ENCODE results near the gene WFDC1.

The WFDC1 gene

DNA sequence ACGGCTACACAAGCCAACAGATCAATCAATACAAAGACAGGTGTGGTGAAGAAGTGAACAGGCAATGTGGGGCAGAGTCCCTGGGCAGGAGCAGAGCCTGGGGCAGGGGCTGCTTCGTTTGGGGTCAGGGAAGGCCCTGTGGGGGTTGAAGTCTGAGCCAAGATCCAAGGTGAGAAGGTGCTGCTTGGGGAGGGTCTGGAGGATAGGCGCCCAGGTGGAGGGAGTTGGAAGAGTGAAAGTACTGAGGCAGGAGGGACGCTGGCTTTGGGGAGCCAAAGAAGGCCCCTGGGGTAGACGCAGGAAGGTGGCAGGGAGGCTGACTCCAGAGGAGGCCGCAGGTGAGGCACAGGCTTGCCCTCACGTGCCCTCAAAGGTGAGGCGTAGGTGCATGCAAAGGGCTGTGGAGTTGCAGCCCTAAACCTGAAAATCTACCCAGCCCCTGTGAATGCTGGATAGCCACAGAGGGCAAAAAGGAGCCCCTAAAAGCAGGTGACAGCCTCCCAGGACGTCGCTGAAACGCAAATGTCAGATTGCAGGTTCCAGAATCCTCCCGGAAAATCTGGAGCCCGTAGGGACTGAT, 33.3 kb downstream of the WFDC1 start:
- no peak for DNase-seq (ENCODE audit: low read depth, low spot score)
- TF ChIP-seq SUZ12 (IDR thresholded peaks at IDR 0.05; ENCODE audit: extremely low read depth, insufficient read depth, insufficient read length) = no peak
- no peak for TF ChIP-seq ZNF274 (IDR thresholded peaks at IDR 0.05; ENCODE audit: low read depth, low read length)
- no peak for TF ChIP-seq YY1 (IDR thresholded peaks at IDR 0.05; ENCODE audit: insufficient read depth, insufficient read length)
- H3K9ac ChIP-seq (ENCODE audit: insufficient read length, low read depth) = no peak overlapping the region
- peaks cover 10% of the 10 kb centered on the region for H3K4me1 ChIP-seq (ENCODE audit: insufficient read depth, insufficient read length)
- H3K9me3 ChIP-seq (ENCODE audit: insufficient read depth, low read length) = no peaks in the 10 kb centered on the region
- no peaks in the 10 kb centered on the region for H3K36me3 ChIP-seq (ENCODE audit: insufficient read depth, insufficient read length, low read length)
- H3K27me3 ChIP-seq (ENCODE audit: insufficient read depth, insufficient read length) = no peaks in the 10 kb centered on the region
- H3K4me3 ChIP-seq (ENCODE audit: insufficient read length, low read depth) = no peak overlapping the region

DNA sequence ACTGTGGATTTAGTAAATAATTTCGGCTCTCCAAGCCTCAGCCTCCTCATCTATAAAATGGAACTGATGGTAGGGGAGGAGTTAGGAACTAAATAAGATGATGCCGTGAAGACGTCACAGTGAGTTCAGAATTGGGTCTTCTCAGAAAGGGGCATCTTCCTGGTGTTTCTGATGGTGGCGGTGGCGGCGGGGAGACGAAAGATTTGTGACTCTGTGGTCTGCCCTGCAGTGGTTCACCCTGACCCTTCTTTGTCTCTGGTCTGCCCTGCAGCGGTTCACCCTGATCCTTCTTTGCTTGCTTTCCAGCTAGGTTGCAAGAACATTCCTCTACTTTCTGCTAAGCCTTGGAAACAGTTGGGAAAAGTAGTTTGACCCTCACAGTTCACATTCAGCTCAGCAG, 34.3 kb downstream of the WFDC1 start:
- TF ChIP-seq ZNF274 (IDR thresholded peaks at IDR 0.05; ENCODE audit: low read depth, low read length) (no peak), YY1 (IDR thresholded peaks at IDR 0.05; ENCODE audit: insufficient read depth, insufficient read length) (no peak), SUZ12 (IDR thresholded peaks at IDR 0.05; ENCODE audit: extremely low read depth, insufficient read depth, insufficient read length) (no peak)
- no peaks in the 10 kb centered on the region for H3K27me3 ChIP-seq (ENCODE audit: insufficient read depth, insufficient read length)
- DNase-seq (ENCODE audit: low read depth, low spot score) = no peak
- no peak overlapping the region for H3K4me3 ChIP-seq (ENCODE audit: insufficient read length, low read depth)
- no peaks in the 10 kb centered on the region for H3K36me3 ChIP-seq (ENCODE audit: insufficient read depth, insufficient read length, low read length)
- H3K4me1 ChIP-seq (ENCODE audit: insufficient read depth, insufficient read length) = peaks cover 13% of the 10 kb centered on the region
- H3K9ac ChIP-seq (ENCODE audit: insufficient read length, low read depth) = no peak overlapping the region
- no peaks in the 10 kb centered on the region for H3K9me3 ChIP-seq (ENCODE audit: insufficient read depth, low read length)

DNA sequence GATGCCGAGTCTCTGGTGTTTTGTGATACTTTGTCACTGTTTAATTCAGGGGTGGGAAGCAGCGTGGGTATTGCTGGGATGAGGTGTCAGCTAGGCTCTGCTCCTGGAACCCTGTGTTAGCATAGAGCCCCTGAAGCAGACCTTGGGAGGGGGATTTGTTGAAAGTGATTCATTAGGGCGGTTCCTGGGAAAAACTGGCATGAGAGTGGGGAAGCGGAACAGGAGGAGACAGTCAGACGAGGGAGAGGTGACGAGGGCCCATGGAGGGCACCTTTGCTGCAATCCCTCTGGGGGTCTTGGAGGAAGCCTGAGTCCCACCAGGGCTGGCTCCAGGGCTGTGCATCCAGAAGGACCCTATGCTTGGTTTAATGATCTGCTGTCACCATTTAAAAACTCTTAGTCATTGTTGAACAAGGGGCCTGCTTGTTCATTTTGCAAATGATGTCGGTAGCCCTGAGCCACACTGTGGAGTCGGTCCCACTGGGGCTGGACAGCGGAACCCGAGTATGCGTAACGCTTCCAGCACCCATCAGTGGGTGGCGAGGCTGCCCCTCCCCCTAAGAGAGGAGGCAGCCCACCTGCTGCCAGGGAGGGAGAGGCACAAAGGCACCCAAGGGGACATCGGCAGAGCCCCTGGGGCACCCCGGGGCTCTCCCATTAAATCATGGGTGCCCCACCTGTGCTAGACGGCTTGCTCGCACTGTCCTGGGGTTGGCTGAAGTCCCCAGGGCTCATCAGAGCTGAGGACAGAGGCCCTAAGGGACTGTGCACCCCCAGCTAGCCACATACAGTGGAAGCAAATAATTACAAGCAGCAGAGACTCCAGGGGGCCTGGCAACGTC, 35.4 kb downstream of the WFDC1 start:
- H3K9me3 ChIP-seq (ENCODE audit: insufficient read depth, low read length) = no peaks in the 10 kb centered on the region
- peak overlapping the region; percentile 7 for H3K9ac ChIP-seq (ENCODE audit: insufficient read length, low read depth)
- no peak overlapping the region for H3K4me3 ChIP-seq (ENCODE audit: insufficient read length, low read depth)
- TF ChIP-seq ZNF274 (IDR thresholded peaks at IDR 0.05; ENCODE audit: low read depth, low read length) (no peak), SUZ12 (IDR thresholded peaks at IDR 0.05; ENCODE audit: extremely low read depth, insufficient read depth, insufficient read length) (no peak), YY1 (IDR thresholded peaks at IDR 0.05; ENCODE audit: insufficient read depth, insufficient read length) (no peak)
- H3K36me3 ChIP-seq (ENCODE audit: insufficient read depth, insufficient read length, low read length) = no peaks in the 10 kb centered on the region
- peaks cover 13% of the 10 kb centered on the region for H3K4me1 ChIP-seq (ENCODE audit: insufficient read depth, insufficient read length)
- DNase-seq (ENCODE audit: low read depth, low spot score) = no peak
- no peaks in the 10 kb centered on the region for H3K27me3 ChIP-seq (ENCODE audit: insufficient read depth, insufficient read length)

DNA sequence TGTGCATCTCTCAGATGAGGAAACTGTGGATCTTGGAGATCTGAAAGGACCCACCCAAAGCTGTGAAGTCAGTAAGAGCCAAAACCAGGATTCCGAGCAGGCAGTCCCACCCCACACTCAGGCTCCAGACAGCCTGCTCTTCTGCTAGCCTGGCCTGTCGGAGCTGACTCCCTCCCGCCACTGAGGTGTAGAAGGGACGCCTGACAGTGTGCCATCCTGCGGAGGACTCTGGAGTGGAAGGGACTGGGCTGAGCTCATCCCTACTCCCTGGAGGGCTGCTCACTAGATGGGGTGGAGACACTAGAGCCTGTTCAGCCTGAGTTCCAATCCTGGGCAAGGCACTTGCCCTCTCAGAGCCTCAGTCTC, 36.0 kb downstream of the WFDC1 start:
- no peaks in the 10 kb centered on the region for H3K9me3 ChIP-seq (ENCODE audit: insufficient read depth, low read length)
- H3K27me3 ChIP-seq (ENCODE audit: insufficient read depth, insufficient read length) = no peaks in the 10 kb centered on the region
- H3K4me1 ChIP-seq (ENCODE audit: insufficient read depth, insufficient read length) = peaks cover 13% of the 10 kb centered on the region
- peak overlapping the region; percentile 7 for H3K9ac ChIP-seq (ENCODE audit: insufficient read length, low read depth)
- no peak for TF ChIP-seq YY1 (IDR thresholded peaks at IDR 0.05; ENCODE audit: insufficient read depth, insufficient read length)
- no peak for TF ChIP-seq ZNF274 (IDR thresholded peaks at IDR 0.05; ENCODE audit: low read depth, low read length)
- TF ChIP-seq SUZ12 (IDR thresholded peaks at IDR 0.05; ENCODE audit: extremely low read depth, insufficient read depth, insufficient read length) = no peak
- no peak for DNase-seq (ENCODE audit: low read depth, low spot score)
- no peak overlapping the region for H3K4me3 ChIP-seq (ENCODE audit: insufficient read length, low read depth)
- no peaks in the 10 kb centered on the region for H3K36me3 ChIP-seq (ENCODE audit: insufficient read depth, insufficient read length, low read length)

DNA sequence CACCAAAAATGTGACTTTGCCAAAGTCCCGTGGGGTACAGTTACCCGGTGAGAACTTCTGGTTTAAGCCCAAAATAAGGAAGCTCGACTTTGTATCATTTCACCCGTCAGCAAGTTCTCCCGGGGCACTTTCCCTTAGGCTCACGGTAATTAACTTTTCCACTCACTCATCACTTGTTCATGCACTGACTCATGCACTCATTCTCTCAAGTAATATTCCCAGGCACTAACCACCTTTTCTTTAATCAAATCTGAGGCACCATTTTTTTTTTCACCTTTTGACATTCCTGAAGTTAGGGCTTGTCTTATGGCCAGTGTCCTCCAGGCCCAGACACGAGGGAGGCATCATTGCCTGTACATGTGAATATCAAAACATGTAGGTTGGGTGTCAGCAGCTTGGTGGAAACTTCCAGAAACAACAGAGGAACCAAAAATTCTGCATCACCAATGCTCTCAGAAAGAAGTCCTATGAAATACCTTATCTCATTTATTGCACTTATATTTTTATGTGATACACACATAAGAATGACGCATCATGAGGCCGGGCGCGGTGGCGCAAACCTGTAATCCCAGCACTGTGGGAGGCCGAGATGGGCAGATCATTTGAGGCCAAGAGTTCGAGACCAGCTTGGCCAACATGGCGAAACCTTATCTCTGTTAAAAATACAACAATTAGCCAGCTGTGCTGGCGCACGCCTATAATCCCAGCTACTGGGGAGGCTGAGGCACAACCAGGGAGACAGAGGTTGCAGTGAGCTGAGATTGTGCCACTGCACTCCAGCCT, 37.5 kb downstream of the WFDC1 start:
- Histone ChIP-seq H3K9ac (ENCODE audit: insufficient read length, low read depth) (no peak overlapping the region), H3K4me3 (ENCODE audit: insufficient read length, low read depth) (no peak overlapping the region), H3K36me3 (ENCODE audit: insufficient read depth, insufficient read length, low read length) (no peaks in the 10 kb centered on the region), H3K9me3 (ENCODE audit: insufficient read depth, low read length) (0 out of 2 replicates have a peak, but pooled peaks cover 6% of the 10 kb centered on the region), H3K27me3 (ENCODE audit: insufficient read depth, insufficient read length) (no peaks in the 10 kb centered on the region), H3K4me1 (ENCODE audit: insufficient read depth, insufficient read length) (peaks cover 13% of the 10 kb centered on the region)
- no peak for TF ChIP-seq YY1 (IDR thresholded peaks at IDR 0.05; ENCODE audit: insufficient read depth, insufficient read length)
- TF ChIP-seq ZNF274 (IDR thresholded peaks at IDR 0.05; ENCODE audit: low read depth, low read length) = no peak
- TF ChIP-seq SUZ12 (IDR thresholded peaks at IDR 0.05; ENCODE audit: extremely low read depth, insufficient read depth, insufficient read length) = no peak
- DNase-seq (ENCODE audit: low read depth, low spot score) = no peak

GRCh38 chr16:84332975-84333684, 38.5 kb downstream of the WFDC1 start:
- Histone ChIP-seq H3K36me3 (ENCODE audit: insufficient read depth, insufficient read length, low read length) (no peaks in the 10 kb centered on the region), H3K9me3 (ENCODE audit: insufficient read depth, low read length) (peaks cover 14% of the 10 kb centered on the region; the same call in 1 of the 2 replicates), H3K4me3 (ENCODE audit: insufficient read length, low read depth) (no peak overlapping the region), H3K9ac (ENCODE audit: insufficient read length, low read depth) (no peak overlapping the region), H3K4me1 (ENCODE audit: insufficient read depth, insufficient read length) (peaks cover 13% of the 10 kb centered on the region), H3K27me3 (ENCODE audit: insufficient read depth, insufficient read length) (no peaks in the 10 kb centered on the region)
- no peak for DNase-seq (ENCODE audit: low read depth, low spot score)
- TF ChIP-seq SUZ12 (IDR thresholded peaks at IDR 0.05; ENCODE audit: extremely low read depth, insufficient read depth, insufficient read length) (no peak), YY1 (IDR thresholded peaks at IDR 0.05; ENCODE audit: insufficient read depth, insufficient read length) (no peak), ZNF274 (IDR thresholded peaks at IDR 0.05; ENCODE audit: low read depth, low read length) (no peak)

All from NT2/D1 (cell line).